Measurements from ENCODE around the gene MBNL1. TPM values are rescaled to one million over a fixed set of nuclear protein-coding genes. Genes with fewer than 3 reads are reported as not detected.

MBNL1 gene
- total and polyA plus RNA-seq, 11 donors, result 46.8 to 416 (median 189) TPM

DNA sequence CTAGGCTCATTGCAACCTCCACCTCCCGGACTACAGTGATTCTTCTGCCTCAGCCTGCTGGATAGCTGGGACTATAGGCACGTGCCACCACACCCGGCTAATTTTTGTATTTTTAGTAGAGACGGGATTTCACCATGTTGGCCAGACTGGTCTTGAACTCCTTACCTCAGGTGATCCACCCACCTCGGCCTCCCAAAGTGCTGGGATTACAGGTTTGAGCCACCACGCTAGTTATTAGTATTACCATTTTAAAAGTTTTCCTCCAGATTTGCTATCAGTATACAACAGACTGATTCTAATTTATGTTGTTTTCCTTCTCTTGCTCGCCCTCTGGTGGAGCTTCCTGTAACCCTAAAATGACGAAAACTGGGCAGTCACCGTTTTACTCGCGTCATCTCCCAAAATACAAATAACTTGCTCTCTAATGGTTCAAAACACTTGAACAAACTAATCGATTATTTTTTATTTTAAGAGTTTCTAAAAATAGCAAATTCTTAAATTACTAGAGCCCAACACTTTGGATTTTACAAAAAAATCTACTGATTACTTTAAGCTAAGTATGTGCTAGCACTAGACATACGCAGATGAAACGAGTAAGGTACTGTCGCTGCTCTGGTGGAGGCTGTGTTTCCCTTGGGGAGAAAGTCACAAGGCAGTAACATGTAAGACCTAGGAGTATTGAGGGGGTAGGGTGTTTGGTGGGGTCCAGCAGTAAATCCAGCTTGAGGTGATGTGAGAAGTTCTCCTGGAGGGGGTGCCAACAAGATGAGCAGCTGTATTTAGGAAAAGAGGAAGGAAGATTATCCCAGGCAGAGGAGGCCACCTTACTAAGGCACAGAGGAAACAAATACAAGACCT is 203.3 kb downstream of the MBNL1 start:
- Histone ChIP-seq H3K27me3 (no peaks in the 10 kb centered on the region), H3K27ac (peak overlapping the region in 2 of 12 donors; percentile 15 to 39), H3K4me3 (peak overlapping the region in 9 of 12 donors; percentile 12 to 48 (median 42)), H3K36me3 (peaks cover 0 to under 1% (median 0%) of the 10 kb centered on the region in 9 donors), H3K4me1 (peaks cover 0 to 10% (median 0%) of the 10 kb centered on the region in 12 donors), H3K9me3 (peaks cover 0 to 15% (median 5%) of the 10 kb centered on the region in 12 donors)
- WGBS, 4 donors, result 26 to 34% (median 33%) methylated on average over 15 of the region's 15 CpGs
- peak in 4 of 5 donors; percentile 42 to 68 (median 60) for DNase-seq
- peak; percentile 65 to 77 (median 66) for ATAC-seq
- TF ChIP-seq POLR2A (IDR thresholded peaks at IDR 0.05), result no peak
- TF ChIP-seq, protein P1, sequence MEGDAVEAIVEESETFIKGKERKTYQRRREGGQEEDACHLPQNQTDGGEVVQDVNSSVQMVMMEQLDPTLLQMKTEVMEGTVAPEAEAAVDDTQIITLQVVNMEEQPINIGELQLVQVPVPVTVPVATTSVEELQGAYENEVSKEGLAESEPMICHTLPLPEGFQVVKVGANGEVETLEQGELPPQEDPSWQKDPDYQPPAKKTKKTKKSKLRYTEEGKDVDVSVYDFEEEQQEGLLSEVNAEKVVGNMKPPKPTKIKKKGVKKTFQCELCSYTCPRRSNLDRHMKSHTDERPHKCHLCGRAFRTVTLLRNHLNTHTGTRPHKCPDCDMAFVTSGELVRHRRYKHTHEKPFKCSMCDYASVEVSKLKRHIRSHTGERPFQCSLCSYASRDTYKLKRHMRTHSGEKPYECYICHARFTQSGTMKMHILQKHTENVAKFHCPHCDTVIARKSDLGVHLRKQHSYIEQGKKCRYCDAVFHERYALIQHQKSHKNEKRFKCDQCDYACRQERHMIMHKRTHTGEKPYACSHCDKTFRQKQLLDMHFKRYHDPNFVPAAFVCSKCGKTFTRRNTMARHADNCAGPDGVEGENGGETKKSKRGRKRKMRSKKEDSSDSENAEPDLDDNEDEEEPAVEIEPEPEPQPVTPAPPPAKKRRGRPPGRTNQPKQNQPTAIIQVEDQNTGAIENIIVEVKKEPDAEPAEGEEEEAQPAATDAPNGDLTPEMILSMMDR (IDR thresholded peaks at IDR 0.05), result peak; percentile 55 to 84 (median 74)
- intact Hi-C loops (cut with DNase I), result loop anchor here in 8 of 10 donors (2.0 to 10.0 kb wide), 9 partner anchors 50 to 400 kb away; no protein-coding TSS in a partner anchor

DNA sequence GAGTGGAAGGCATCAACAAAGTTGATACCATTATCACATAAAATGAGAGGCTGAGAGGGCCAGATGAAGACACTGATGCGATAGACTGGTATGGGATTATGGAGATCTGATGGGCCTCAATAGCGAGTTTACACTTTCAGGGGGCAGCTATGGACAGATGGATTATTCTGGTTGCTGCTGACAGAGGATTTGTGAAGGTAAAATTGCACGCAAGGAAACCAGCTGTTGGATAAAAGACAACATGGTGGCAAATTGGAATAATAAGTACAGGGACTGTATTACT is 203.9 kb downstream of the MBNL1 start:
- H3K27me3 ChIP-seq, result no peaks in the 10 kb centered on the region
- intact Hi-C loops (cut with DNase I), result loop anchor here in 8 of 10 donors (2.0 to 10.0 kb wide), 8 partner anchors 50 to 400 kb away; no protein-coding TSS in a partner anchor
- ATAC-seq (no peak), DNase-seq (no peak)
- no peak overlapping the region for H3K4me3 ChIP-seq
- WGBS, 4 donors, result 93 to 96% (median 96%) methylated on average over 3 of the region's 3 CpGs
- peaks cover 0 to 15% (median 5%) of the 10 kb centered on the region in 12 donors for H3K9me3 ChIP-seq
- TF ChIP-seq POLR2A (IDR thresholded peaks at IDR 0.05), result no peak
- TF ChIP-seq, protein P1 (IDR thresholded peaks at IDR 0.05), result no peak
- peaks cover 0 to 10% (median 0%) of the 10 kb centered on the region in 12 donors for H3K4me1 ChIP-seq
- H3K27ac ChIP-seq, result no peak overlapping the region
- H3K36me3 ChIP-seq, result no peaks in the 10 kb centered on the region

DNA sequence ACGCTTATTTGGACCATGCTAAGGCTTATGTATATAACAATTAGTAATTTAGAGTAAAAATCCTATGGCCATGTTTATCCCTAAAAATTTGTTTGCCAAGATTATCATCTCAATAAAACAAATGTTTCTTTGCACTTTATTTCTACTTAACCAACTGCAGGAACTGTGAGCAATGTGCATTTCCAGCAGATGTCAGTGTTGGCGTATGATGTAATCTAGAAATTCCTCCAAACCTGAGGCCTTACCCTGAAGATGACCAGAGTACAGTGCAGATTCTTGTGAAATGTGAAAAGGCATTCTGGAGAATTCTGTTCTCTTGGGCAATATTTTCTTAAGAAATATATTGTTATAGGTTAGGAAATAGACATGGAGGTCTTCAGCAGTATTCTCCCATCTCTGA is 205.9 kb downstream of the MBNL1 start:
- H3K27ac ChIP-seq, result no peak overlapping the region
- H3K4me1 ChIP-seq, result peaks cover 0 to 10% (median 0%) of the 10 kb centered on the region in 12 donors
- no peaks in the 10 kb centered on the region for H3K27me3 ChIP-seq
- DNase-seq (peak in 1 of 5 donors; percentile 24), ATAC-seq (peak in 2 of 4 donors; percentile 44 to 70)
- H3K4me3 ChIP-seq, result no peak overlapping the region
- no peaks in the 10 kb centered on the region for H3K36me3 ChIP-seq
- intact Hi-C loops (cut with DNase I), result loop anchor here in 9 of 10 donors (2.0 to 10.0 kb wide), 8 partner anchors 48 to 402 kb away; no protein-coding TSS in a partner anchor
- 81 to 89% (median 84%) methylated on average over 2 of the region's 2 CpGs for WGBS, 4 donors
- peaks cover 0 to 15% (median 5%) of the 10 kb centered on the region in 12 donors for H3K9me3 ChIP-seq
- TF ChIP-seq, protein P1 (IDR thresholded peaks at IDR 0.05), result peak; percentile 38 to 69 (median 56)
- no peak for TF ChIP-seq POLR2A (IDR thresholded peaks at IDR 0.05)

DNA sequence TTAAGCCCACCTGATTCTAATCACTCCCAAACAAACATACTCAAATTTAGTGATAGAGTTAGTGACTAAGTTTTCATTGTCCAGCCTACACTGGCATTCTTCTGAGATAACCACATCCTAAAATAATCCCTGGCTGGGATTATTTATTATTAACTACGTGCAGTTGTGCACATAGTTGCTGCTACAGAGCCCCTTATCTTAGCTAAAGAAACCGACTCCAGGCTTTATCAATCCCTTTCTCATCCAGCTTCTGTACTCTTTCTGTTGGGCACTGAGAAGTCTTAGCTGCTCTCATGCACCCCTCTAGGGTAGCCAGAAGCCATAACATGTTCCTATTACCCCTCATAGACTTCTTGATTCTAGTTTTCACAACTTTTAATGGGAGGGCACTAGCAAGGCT is 208.7 kb downstream of the MBNL1 start:
- TF ChIP-seq POLR2A (IDR thresholded peaks at IDR 0.05), result no peak
- TF ChIP-seq, protein P1 (IDR thresholded peaks at IDR 0.05), result no peak
- Histone ChIP-seq H3K27me3 (no peaks in the 10 kb centered on the region), H3K9me3 (peaks cover 0 to 26% (median 6%) of the 10 kb centered on the region in 12 donors), H3K27ac (no peak overlapping the region), H3K4me3 (no peak overlapping the region), H3K36me3 (no peaks in the 10 kb centered on the region), H3K4me1 (peaks cover 0 to 8% (median 0%) of the 10 kb centered on the region in 12 donors)
- ATAC-seq, result no peak
- 26 to 38% (median 27%) methylated on average over 2 of the region's 2 CpGs for WGBS, 4 donors
- DNase-seq, result no peak
- intact Hi-C loops (cut with DNase I), result loop anchor here in 9 of 10 donors (2.0 to 10.0 kb wide), 7 partner anchors 40 to 403 kb away; no protein-coding TSS in a partner anchor
